Heart right ventricle (tissue), 16 donors: Measurements from ENCODE around the gene KCNQ1. TPM values are rescaled to one million over a fixed set of nuclear protein-coding genes. Genes with fewer than 3 reads are reported as not detected.

ENCODE experiments used
- ATAC-seq, 8 donors: fragments of 200-7000 bp; cut with Tn5 transposase; one replicate each; pipeline ENCODE4 v1.9.1; 2020; ENCODE audit warnings: mild to moderate bottlenecking in 8 of 8, moderate library complexity in 8 of 8, moderate number of reproducible peaks in 1 of 8
- DNase-seq, 2 donors: peaks; one replicate each; pipeline ENCODE4 v3.0.0-alpha.2; 2020
- H3K27ac ChIP-seq, 10 donors: fragments of 200-600 bp; sonication (generic) in 2 of 10; one replicate each; pipeline versions ENCODE4 v1.5.0 to v1.8.0; 2020 to 2022; ENCODE audit warnings: mild to moderate bottlenecking in 3 of 10
- H3K27me3 ChIP-seq, 7 donors: fragments of 200-600 bp; one replicate each; pipeline ENCODE4 v1.8.0; 2021 to 2022; ENCODE audit warnings: mild to moderate bottlenecking in 2 of 7
- H3K36me3 ChIP-seq, 9 donors: fragments of 200-600 bp; sonication (generic) in 1 of 9; one replicate each; pipeline versions ENCODE4 v1.5.0 to v1.8.0; 2020 to 2022; ENCODE audit warnings: mild to moderate bottlenecking in 2 of 9
- H3K4me1 ChIP-seq, 9 donors: fragments of 200-600 bp; sonication (generic) in 1 of 9; one replicate each; pipeline versions ENCODE4 v1.5.0 to v1.8.0; 2020 to 2022; ENCODE audit warnings: mild to moderate bottlenecking in 4 of 9
- H3K4me3 ChIP-seq, 10 donors: fragments of 200-600 bp; sonication (generic) in 2 of 10; one replicate each; pipeline versions ENCODE4 v1.5.0 to v1.8.0; 2020 to 2022; ENCODE audit warnings: mild to moderate bottlenecking in 7 of 10, moderate library complexity in 2 of 10
- H3K9me3 ChIP-seq, 11 donors: fragments of 200-600 bp in 10 of 11; sonication (generic) in 2 of 11; one replicate each; pipeline versions ENCODE4 v1.5.0 to v1.8.0; 2013 to 2022; ENCODE audit warnings: mild to moderate bottlenecking in 2 of 11, control low read depth in 1 of 11, moderate library complexity in 1 of 11
- CTCF ChIP-seq, 9 donors: fragments of 200-600 bp; sonication (generic) in 2 of 9; IDR thresholded peaks; one replicate each; pipeline versions ENCODE4 v1.5.0 to v1.8.0; 2021 to 2022; ENCODE audit warnings: antibody characterized with exemption in 9 of 9, mild to moderate bottlenecking in 5 of 9, moderate library complexity in 1 of 9
- WGBS, 2 donors: extraction: QIAGEN DNeasy Blood & Tissue Kit; methylation state at CpG; one replicate each; pipeline ENCODE4 v1.1.7; 2013; ENCODE audit warnings: inconsistent platforms in 1 of 2; 5-methylcytosine and 5-hydroxymethylcytosine counted together
- intact Hi-C, 10 donors: fragments of 100-400 bp; cut with DNase I; formaldehyde crosslinking; loops; one replicate each; pipeline versions ENCODE4 v1.11.1 to v1.14.2; 2022
- polyA plus RNA-seq, 2 donors: library from polyadenylated mRNA; stranded (reverse); fragments of 200-250 nt; gene quantifications; one replicate each; pipeline ENCODE4 v1.2.3, GENCODE V29; 2013
- total RNA-seq, 10 donors: library from RNA; stranded (reverse); fragmentation: NEBNext Ultra II Directional in 3 of 10; extraction: Animal tissue kit (Norgen Biotek cat#: 25700) in 3 of 10; gene quantifications; one replicate each; pipeline versions ENCODE4 v1.2.1 to v1.2.4, GENCODE V29; 2021 to 2023
- donor health status: Arrhythmogenic right ventricular cardiomyopathy.
- donor health status: ischemic (EF 13 %, LVEDD 7.1; RV severe dilation, severe dysfunction).
- donor health status: healthy with polysubstance abuse.
- donor health status: DM: no; HTN: yes; CAD: no.
- donor health status: DM: no; HTN: no; CAD: no.
- donor health status: ischemic (EF 25% LVEDD 6.9; RV normal size, moderate dysfunction).
- donor health status: ischemic (EF 25% LVEDD 5.7; RV mildly dilated, moderate dysfunction).
- donor health status: healthy.
- donor health status: DM: yes; HTN: yes; CAD: no.
- donor health status: Ischemic cardiomyopathy.
- donor health status: ischemic (EF 35%, LVEDD 5.7; RV mildly dilated, moderate dysfunction).
- donor health status: nonischemic (EF 11% LVEDD 7.7; RV severe dilation, severe dysfunction).
- donor health status: DM: yes; HTN: yes; CAD: no.
- donor health status: PGD.
- donor health status: ischemic (EF 29% LVEDD 5.4; RV normal size, mild dysfunction).
- donor health status: nonischemic (EF 23%, LVEDD 6.1; RV moderate dilation, normal function).

Gene KCNQ1
- total and polyA plus RNA-seq, 12 donors = 19.9 to 48.2 (median 33.7) TPM

- intact Hi-C loops = loop anchor here in 5 of 10 donors (1.0 to 5.0 kb wide), 6 partner anchors 19 to 208 kb away; partner anchors contain the start of genes C11orf21 (in 1 of the 5) and TSPAN32 (in 1 of the 5)
- peak; percentile 94 to 100 (median 99) for TF ChIP-seq CTCF (IDR thresholded peaks at IDR 0.05)
- no peaks in the 10 kb centered on the region for H3K9me3 ChIP-seq
- H3K4me3 ChIP-seq = peak within 1 kb of the TSS; percentile 72 to 99 (median 92)
- H3K4me1 ChIP-seq = peaks cover 19 to 32% (median 27%) of the 10 kb centered on the region in 9 donors
- H3K27ac ChIP-seq = peak within 1 kb of the TSS; percentile 96 to 100 (median 98)
- WGBS, 2 donors = 0% methylated on average over 66 of the region's 66 CpGs
- peaks cover 0 to 64% (median 42%) of the 10 kb centered on the region in 9 donors for H3K36me3 ChIP-seq
- no peaks in the 10 kb centered on the region for H3K27me3 ChIP-seq
- ATAC-seq = peak; percentile 91 to 96 (median 93)
- peak; percentile 100 for DNase-seq
Observed at GRCh38 chr11:2400069-2400761, 44.6 kb upstream of the KCNQ1 start, which contains the start of gene TSSC4. Gene TSSC4, plus strand, starts transcription at chr11:2400750. Its CDS starts 1,884 bp downstream, at chr11:2402634.

GRCh38 chr11:2400762-2401435 lies 43.9 kb upstream of the KCNQ1 start:
- no peaks in the 10 kb centered on the region for H3K27me3 ChIP-seq
- DNase-seq (no peak), ATAC-seq (peak in 6 of 8 donors; percentile 0 to 6 (median 4))
- H3K36me3 ChIP-seq = peaks cover 0 to 57% (median 35%) of the 10 kb centered on the region in 9 donors
- peak overlapping the region; percentile 72 to 99 (median 92) for H3K4me3 ChIP-seq
- H3K27ac ChIP-seq = peak overlapping the region; percentile 76 to 98 (median 92)
- no peak for TF ChIP-seq CTCF (IDR thresholded peaks at IDR 0.05)
- peaks cover 19 to 32% (median 27%) of the 10 kb centered on the region in 9 donors for H3K4me1 ChIP-seq
- no peaks in the 10 kb centered on the region for H3K9me3 ChIP-seq
- intact Hi-C loops = loop anchor here in 5 of 10 donors (1.0 to 5.0 kb wide), 6 partner anchors 18 to 209 kb away; partner anchors contain the start of genes C11orf21 (in 1 of the 5) and TSPAN32 (in 1 of the 5)
- WGBS, 2 donors = 1% methylated on average over 55 of the region's 55 CpGs

- 43 to 46% methylated on average over 12 of the region's 12 CpGs for WGBS, 2 donors
- H3K27me3 ChIP-seq = no peaks in the 10 kb centered on the region
- peaks cover 0 to 51% (median 29%) of the 10 kb centered on the region in 9 donors for H3K36me3 ChIP-seq
Observed at GRCh38 chr11:2401436-2401984, 43.3 kb upstream of the KCNQ1 start.

More at GRCh38 chr11:2401436-2401984, 43.3 kb upstream of the KCNQ1 start:
- H3K4me1 ChIP-seq = peaks cover 19 to 32% (median 27%) of the 10 kb centered on the region in 9 donors
- ATAC-seq (no peak), DNase-seq (no peak)
- no peak for TF ChIP-seq CTCF (IDR thresholded peaks at IDR 0.05)
- intact Hi-C loops = loop anchor here in 5 of 10 donors (5.0 kb wide), 4 partner anchors 89 to 209 kb away; partner anchors contain the start of genes C11orf21 (in 1 of the 5) and TSPAN32 (in 1 of the 5)
- no peaks in the 10 kb centered on the region for H3K9me3 ChIP-seq
- H3K4me3 ChIP-seq = peak overlapping the region; percentile 72 to 99 (median 92)
- H3K27ac ChIP-seq = peak overlapping the region; percentile 76 to 98 (median 92)
